IMR-90 (cell line): ENCODE results near the gene JMY. TPM values are rescaled to one million over a fixed set of nuclear protein-coding genes. Genes with fewer than 3 reads are reported as not detected.

Experiments used
- ATAC-seq: fragments of 200-7000 bp; cut with Tn5 transposase; 2 replicates; pipeline ENCODE4 v1.9.1; 2020; ENCODE audit warnings: low read depth, mild to moderate bottlenecking, moderate library complexity
- BruUV-seq: library from RNA; stranded (reverse); fragments of 400-500 nt; replicated peaks from 2 replicates; lab custom pipeline; 2021; lab: Mats Ljungman, UMichigan
- CTCF ChIA-PET: fragments of 300-600 bp; formaldehyde crosslinking; extraction: SDS; loops from one replicate; lab custom pipeline; 2021; ENCODE audit warnings: antibody characterized with exemption; lab: Yijun Ruan, JAX
- POLR2A ChIA-PET: fragments of 300-600 bp; sonication (Branson Sonifier 250); formaldehyde crosslinking; loops from one replicate; lab custom pipeline; 2022; ENCODE audit warnings: antibody characterized with exemption; ENCODE audit not compliant: unreplicated experiment; lab: Charles Lee
- DNase-seq: peaks from one replicate; pipeline ENCODE4 v3.0.0; 2013
- H2AFZ ChIP-seq: replicated peaks from 2 replicates; pipeline ENCODE3; 2013; ENCODE audit warnings: low read length, mild to moderate bottlenecking; ENCODE audit not compliant: poor library complexity
- H2AK5ac ChIP-seq: 2 replicates; pipeline ENCODE4 v1.6.1; 2013; ENCODE audit warnings: low read depth, low read length, inconsistent platforms
- H2AK9ac ChIP-seq: replicated peaks from 2 replicates; pipeline ENCODE3; 2013; ENCODE audit warnings: mild to moderate bottlenecking, low read depth, low read length, moderate library complexity; ENCODE audit not compliant: poor library complexity
- H2BK120ac ChIP-seq: 2 replicates; pipeline ENCODE4 v1.6.1; 2013; ENCODE audit warnings: low read depth, low read length, inconsistent platforms
- H2BK15ac ChIP-seq: 3 replicates; pipeline ENCODE4 v1.6.1; 2013; ENCODE audit warnings: low read depth, low read length, inconsistent platforms
- H2BK20ac ChIP-seq: 2 replicates; pipeline ENCODE4 v1.6.1; 2013; ENCODE audit warnings: low read depth, mild to moderate bottlenecking, inconsistent platforms, low read length, moderate library complexity
- H2BK5ac ChIP-seq: 2 replicates; pipeline ENCODE4 v1.6.1; 2013; ENCODE audit warnings: mild to moderate bottlenecking, low read depth, low read length, inconsistent platforms; ENCODE audit not compliant: poor library complexity, severe bottlenecking
- H3K14ac ChIP-seq: replicated peaks from 2 replicates; pipeline ENCODE4 v1.6.1; 2013; ENCODE audit warnings: low read depth, low read length, inconsistent platforms
- H3K18ac ChIP-seq: 2 replicates; pipeline ENCODE4 v1.6.1; 2013; ENCODE audit warnings: low read depth, low read length, control low read depth
- H3K23ac ChIP-seq: 2 replicates; pipeline ENCODE4 v1.6.1; 2013; ENCODE audit warnings: low read depth, low read length, inconsistent platforms
- H3K27ac ChIP-seq: 2 replicates; pipeline ENCODE4 v1.5.1; 2013; ENCODE audit warnings: mild to moderate bottlenecking, control low read depth, low read length; ENCODE audit not compliant: insufficient read depth
- H3K27me3 ChIP-seq: 2 replicates; pipeline ENCODE4 v1.6.1; 2013; ENCODE audit warnings: low read length; ENCODE audit not compliant: control insufficient read depth, insufficient read depth
- H3K36me3 ChIP-seq: 2 replicates; pipeline ENCODE4 v1.6.1; 2013; ENCODE audit warnings: low read length, mixed read lengths; ENCODE audit not compliant: control insufficient read depth, insufficient read depth
- H3K4ac ChIP-seq: 2 replicates; pipeline ENCODE4 v1.6.1; 2013; ENCODE audit warnings: low read depth, low read length, inconsistent platforms
- H3K4me1 ChIP-seq: 2 replicates; pipeline ENCODE4 v1.6.1; 2013; ENCODE audit warnings: low read length, mixed read lengths; ENCODE audit not compliant: control insufficient read depth, insufficient read depth
- H3K4me2 ChIP-seq: 2 replicates; pipeline ENCODE4 v1.6.1; 2013; ENCODE audit warnings: low read depth, mild to moderate bottlenecking, control low read depth, low read length, moderate library complexity
- H3K4me3 ChIP-seq: 2 replicates; pipeline ENCODE4 v1.5.1; 2013; ENCODE audit warnings: low read depth, mild to moderate bottlenecking, control low read depth, low read length, moderate library complexity; ENCODE audit not compliant: insufficient read depth
- H3K56ac ChIP-seq: 2 replicates; pipeline ENCODE4 v1.6.1; 2013; ENCODE audit warnings: low read length, inconsistent platforms; ENCODE audit not compliant: insufficient read depth; ENCODE audit errors: extremely low read depth
- H3K79me1 ChIP-seq, 2 experiments: 2 replicates each; pipeline ENCODE4 v1.6.1; 2013; ENCODE audit warnings: low read length in 2 of 2, inconsistent platforms in 1 of 2, low read depth in 1 of 2
- H3K9ac ChIP-seq: 2 replicates; pipeline ENCODE4 v1.6.1; 2013; ENCODE audit warnings: low read depth, low read length, control low read depth
- H3K9me1 ChIP-seq: 2 replicates; pipeline ENCODE4 v1.6.1; 2013; ENCODE audit warnings: low read length, inconsistent platforms; ENCODE audit not compliant: insufficient read depth
- H3K9me3 ChIP-seq: 2 replicates; pipeline ENCODE4 v1.6.1; 2013; ENCODE audit warnings: low read length; ENCODE audit not compliant: control insufficient read depth, insufficient read depth
- H4K20me1 ChIP-seq: 2 replicates; pipeline ENCODE4 v1.6.1; 2013; ENCODE audit warnings: low read length, inconsistent platforms; ENCODE audit not compliant: insufficient read depth
- H4K5ac ChIP-seq: 2 replicates; pipeline ENCODE4 v1.6.1; 2013; ENCODE audit warnings: mild to moderate bottlenecking, low read depth, low read length, control low read depth
- H4K8ac ChIP-seq, 2 experiments: 2 replicates each; pipeline ENCODE4 v1.6.1; 2013; ENCODE audit warnings: low read depth in 2 of 2, low read length in 2 of 2, control low read depth in 1 of 2, inconsistent platforms in 1 of 2
- H4K91ac ChIP-seq: 2 replicates; pipeline ENCODE4 v1.6.1; 2013; ENCODE audit warnings: low read depth, low read length, inconsistent platforms; ENCODE audit not compliant: insufficient read depth
- CEBPB ChIP-seq: IDR thresholded peaks from 2 replicates; pipeline ENCODE4 v1.6.1; 2012; ENCODE audit warnings: low read depth, low read length, improper control_type of control experiment
- CHD1 ChIP-seq: IDR thresholded peaks from 2 replicates; pipeline ENCODE4 v1.6.1; 2012; ENCODE audit warnings: low read depth, low read length, improper control_type of control experiment
- FOS ChIP-seq: fragments of 150-350 bp; IDR thresholded peaks from 2 replicates; pipeline ENCODE4 v1.6.1; 2016; ENCODE audit warnings: low read depth, low read length
- MAZ ChIP-seq: IDR thresholded peaks from 2 replicates; pipeline ENCODE4 v1.6.1; 2012; ENCODE audit warnings: low read depth, mild to moderate bottlenecking, low read length, improper control_type of control experiment, moderate library complexity, borderline replicate concordance
- MXI1 ChIP-seq: IDR thresholded peaks from 2 replicates; pipeline ENCODE4 v1.6.1; 2012; ENCODE audit warnings: low read depth, mild to moderate bottlenecking, low read length, moderate library complexity, borderline replicate concordance
- NFE2L2 ChIP-seq: fragments of 150-350 bp; IDR thresholded peaks from 2 replicates; pipeline ENCODE4 v1.6.1; 2016; ENCODE audit warnings: low read depth, mild to moderate bottlenecking, low read length
- POLR2A ChIP-seq: IDR thresholded peaks from 2 replicates; pipeline ENCODE4 v1.6.1; 2012; ENCODE audit warnings: mild to moderate bottlenecking, low read depth, low read length
- RCOR1 ChIP-seq: IDR thresholded peaks from 2 replicates; pipeline ENCODE4 v1.6.1; 2012; ENCODE audit warnings: mild to moderate bottlenecking, low read length, improper control_type of control experiment; ENCODE audit not compliant: insufficient replicate concordance
- RFX5 ChIP-seq: IDR thresholded peaks from 2 replicates; pipeline ENCODE4 v1.8.0; 2012; ENCODE audit warnings: low read depth, mild to moderate bottlenecking, low read length, moderate library complexity
- SMC3 ChIP-seq: fragments of 150-350 bp; IDR thresholded peaks from 2 replicates; pipeline ENCODE4 v1.6.1; 2016; ENCODE audit warnings: low read depth, mild to moderate bottlenecking, antibody characterized with exemption, low read length, moderate library complexity
- WGBS, 2 experiments: methylation state at CpG; one replicate each; pipeline versions ENCODE4 v1.1.5 to v1.1.7; 2013; ENCODE audit warnings: missing lambda C conversion rate in 2 of 2; ENCODE audit not compliant: insufficient read length in 1 of 2; ENCODE audit errors: extremely low coverage in 2 of 2; 5-methylcytosine and 5-hydroxymethylcytosine counted together
- dilution Hi-C: fragments of 300-500 bp; cut with HindIII; formaldehyde crosslinking; loops from one replicate; pipeline ENCODE4 v1.14.3; 2018; ENCODE audit warnings: low sequenced_read_pairs; ENCODE audit not compliant: unreplicated experiment
- in situ Hi-C: fragments of 300-500 bp; cut with MboI; formaldehyde crosslinking; loops from 3 replicates; pipeline ENCODE4 v1.14.3; 2019; ENCODE audit warnings: low sequenced_read_pairs, inconsistent platforms, mixed read lengths
- intact Hi-C: fragments of 100-400 bp; cut with micrococcal nuclease; formaldehyde crosslinking; loops from 2 replicates; pipeline ENCODE4 v1.10.0; 2022
- polyA plus RNA-seq, 3 experiments: library from polyadenylated mRNA; depleted of rRNA; stranded (reverse); fragments of >200 nt; gene quantifications; 2 replicates each; pipeline ENCODE4 v1.2.3, GENCODE V29; 2012; ENCODE audit warnings: low replicate concordance in 1 of 3
- total RNA-seq: library from RNA; depleted of rRNA; stranded (reverse); fragments of >200 nt; gene quantifications from 2 replicates; pipeline ENCODE4 v1.2.3, GENCODE V29; 2012
- TF ChIP-seq, protein P1 (sequence below): fragments of 150-350 bp; IDR thresholded peaks from 2 replicates; pipeline ENCODE4 v1.6.1; 2016; ENCODE audit warnings: low read depth, mild to moderate bottlenecking, low read length, moderate library complexity, borderline replicate concordance

JMY gene
- total and polyA plus RNA-seq, 2 of the 4 experiments (the other 2 are of a cell fraction), result 1.7 to 3.2 TPM

DNA sequence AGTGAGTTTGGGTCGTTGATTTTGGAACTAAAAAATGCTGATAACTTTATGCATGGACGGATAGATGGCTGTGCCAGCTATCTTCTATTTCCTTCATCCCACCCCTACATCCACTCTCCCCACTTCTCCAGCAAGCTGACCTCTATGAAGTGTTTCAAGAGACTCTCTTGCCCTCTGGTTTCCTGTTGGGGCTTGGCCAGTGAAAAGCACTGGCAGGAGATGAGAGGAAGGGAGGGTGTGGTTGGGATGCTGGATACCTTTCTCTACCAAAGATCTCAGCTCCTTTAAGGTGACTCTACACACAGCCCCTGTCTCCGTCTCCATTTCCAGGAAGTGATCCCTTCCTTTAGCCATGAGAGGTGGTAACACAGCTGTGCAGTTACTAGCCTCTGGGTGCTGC lies 30.0 kb upstream of the JMY start:
- ATAC-seq, result no peak
- dilution Hi-C loops, result no loop called here
- Histone ChIP-seq H3K4me1 (no peaks in the 10 kb centered on the region), H3K4ac (no peak overlapping the region), H3K27ac (no peak overlapping the region), H4K20me1 (no peaks in the 10 kb centered on the region), H3K4me3 (no peak overlapping the region), H2AK9ac (no peak overlapping the region), H3K79me1 (no peaks in the 10 kb centered on the region), H3K18ac (no peak overlapping the region), H2BK120ac (no peak overlapping the region), H2BK5ac (no peak overlapping the region), H4K91ac (no peak overlapping the region), H3K27me3 (no peaks in the 10 kb centered on the region), H3K4me2 (no peak overlapping the region), H2AK5ac (no peak overlapping the region), H3K9me3 (no peaks in the 10 kb centered on the region), H3K36me3 (no peaks in the 10 kb centered on the region), H3K9ac (no peak overlapping the region), H4K5ac (no peak overlapping the region), H4K8ac (no peak overlapping the region), H2BK20ac (no peak overlapping the region), H3K14ac (no peak overlapping the region), H2AFZ (no peak overlapping the region), H3K56ac (no peak overlapping the region), H2BK15ac (no peak overlapping the region), H3K9me1 (no peaks in the 10 kb centered on the region), H3K23ac (no peak overlapping the region)
- DNase-seq, result no peak
- 80% methylated on average over 1 of the region's 3 CpGs; no CpG with 5 or more reads in 1 of the 2 experiments for WGBS, 2 experiments
- in situ Hi-C loops, result no loop called here
- intact Hi-C loops, result no loop called here
- no peak for TF ChIP-seq POLR2A
- TF ChIP-seq RFX5, result no peak
- no peak for TF ChIP-seq NFE2L2
- TF ChIP-seq MAZ, result no peak
- TF ChIP-seq MXI1, result no peak
- TF ChIP-seq SMC3, result no peak
- no peak for TF ChIP-seq CEBPB
- TF ChIP-seq RCOR1, result no peak
- no peak for TF ChIP-seq CHD1
- no peak for TF ChIP-seq FOS
- TF ChIP-seq, protein P1, sequence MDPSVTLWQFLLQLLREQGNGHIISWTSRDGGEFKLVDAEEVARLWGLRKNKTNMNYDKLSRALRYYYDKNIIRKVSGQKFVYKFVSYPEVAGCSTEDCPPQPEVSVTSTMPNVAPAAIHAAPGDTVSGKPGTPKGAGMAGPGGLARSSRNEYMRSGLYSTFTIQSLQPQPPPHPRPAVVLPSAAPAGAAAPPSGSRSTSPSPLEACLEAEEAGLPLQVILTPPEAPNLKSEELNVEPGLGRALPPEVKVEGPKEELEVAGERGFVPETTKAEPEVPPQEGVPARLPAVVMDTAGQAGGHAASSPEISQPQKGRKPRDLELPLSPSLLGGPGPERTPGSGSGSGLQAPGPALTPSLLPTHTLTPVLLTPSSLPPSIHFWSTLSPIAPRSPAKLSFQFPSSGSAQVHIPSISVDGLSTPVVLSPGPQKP, result no peak
- ChIA-PET POLR2A (no interaction called here), CTCF (no interaction called here)
- no TSS peak for BruUV-seq
